Chondrocyte (in vitro differentiated cells): ENCODE results near the gene KCND3. TPM values are rescaled to one million over a fixed set of nuclear protein-coding genes. Genes with fewer than 3 reads are reported as not detected.
A peak's percentile ranks its signal among the peaks of the same experiment; 100 is the strongest.

Experiments
- DNase-seq: peaks from one replicate; pipeline ENCODE4 v3.0.0; 2021; ENCODE audit warnings: mixed read lengths, low spot score
- H3K27ac Mint-ChIP-seq: one replicate; pipeline ENCODE4 v1.8.0; 2021; ENCODE audit warnings: mild to moderate bottlenecking, moderate library complexity, mixed read lengths; ENCODE audit not compliant: unreplicated experiment
- H3K27me3 Mint-ChIP-seq: 2 replicates; pipeline ENCODE4 v1.8.0; 2021; ENCODE audit warnings: low read depth, mixed read lengths
- H3K36me3 Mint-ChIP-seq: 2 replicates; pipeline ENCODE4 v1.8.0; 2021; ENCODE audit warnings: low read depth, mixed read lengths
- H3K4me1 Mint-ChIP-seq: 2 replicates; pipeline ENCODE4 v1.8.0; 2021; ENCODE audit warnings: low read depth, mild to moderate bottlenecking, mixed read lengths
- H3K4me3 Mint-ChIP-seq: one replicate; pipeline ENCODE4 v1.8.0; 2021; ENCODE audit warnings: mild to moderate bottlenecking, moderate library complexity, mixed read lengths; ENCODE audit not compliant: unreplicated experiment
- H3K9me3 Mint-ChIP-seq: 2 replicates; pipeline ENCODE4 v1.8.0; 2021; ENCODE audit warnings: low read depth, mixed read lengths
- CTCF ChIP-seq: fragments of 200-600 bp; sonication (generic); IDR thresholded peaks from 2 replicates; pipeline ENCODE4 v1.5.0; 2021; ENCODE audit warnings: antibody characterized with exemption, mild to moderate bottlenecking, moderate library complexity
- total RNA-seq: library from RNA; stranded (reverse); gene quantifications from 3 replicates; pipeline ENCODE4 v1.2.1, GENCODE V29; 2021

KCND3 gene
- total RNA-seq, 1 donor from 2014 or later = 0.99 TPM

- peak; percentile 21 for TF ChIP-seq CTCF
- Mint-ChIP-seq H3K36me3 (no peaks in the 10 kb centered on the region), H3K4me3 (peak overlapping the region; percentile 79), H3K9me3 (no peaks in the 10 kb centered on the region), H3K4me1 (peaks cover 16% of the 10 kb centered on the region), H3K27me3 (peaks cover 40% of the 10 kb centered on the region), H3K27ac (peak overlapping the region; percentile 41)
- peak; percentile 86 for DNase-seq
Measured at GRCh38 chr1:111990026-111990877, 784 bp upstream of the KCND3 start.

GRCh38 chr1:111988743-111989453 is 570 bp downstream of the KCND3 start:
- Mint-ChIP-seq H3K27me3 (peaks cover 41% of the 10 kb centered on the region), H3K4me1 (peaks cover 16% of the 10 kb centered on the region), H3K4me3 (peak overlapping the region; percentile 55), H3K9me3 (no peaks in the 10 kb centered on the region), H3K36me3 (no peaks in the 10 kb centered on the region), H3K27ac (no peak overlapping the region)
- no peak for DNase-seq
- TF ChIP-seq CTCF = no peak

DNA sequence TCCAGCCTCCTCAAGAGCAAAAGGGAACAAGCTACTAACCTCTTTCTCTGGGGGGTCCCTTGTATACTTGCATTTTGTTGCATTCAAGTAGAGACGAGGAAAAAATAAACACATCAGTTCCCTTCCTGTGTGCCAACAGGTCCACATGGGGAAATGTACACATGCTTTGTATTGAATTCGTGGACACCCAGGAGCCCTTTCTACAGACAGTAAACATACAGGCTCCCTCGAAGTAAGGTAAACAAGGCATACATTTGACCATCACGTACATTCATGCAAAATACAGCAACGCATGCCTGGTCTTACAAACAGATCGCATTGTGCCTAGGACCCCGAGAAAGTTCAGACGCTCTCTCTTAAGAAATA is 1.1 kb downstream of the KCND3 start:
- no peaks in the 10 kb centered on the region for H3K36me3 Mint-ChIP-seq
- no peak for DNase-seq
- no peak overlapping the region for H3K4me3 Mint-ChIP-seq
- H3K27me3 Mint-ChIP-seq = peaks cover 44% of the 10 kb centered on the region
- H3K27ac Mint-ChIP-seq = no peak overlapping the region
- H3K9me3 Mint-ChIP-seq = no peaks in the 10 kb centered on the region
- H3K4me1 Mint-ChIP-seq = peaks cover 16% of the 10 kb centered on the region
- no peak for TF ChIP-seq CTCF

- no peak overlapping the region for H3K4me3 Mint-ChIP-seq
- no peak for TF ChIP-seq CTCF
- H3K4me1 Mint-ChIP-seq = peaks cover 16% of the 10 kb centered on the region
- peaks cover 40% of the 10 kb centered on the region for H3K27me3 Mint-ChIP-seq
- no peaks in the 10 kb centered on the region for H3K9me3 Mint-ChIP-seq
- no peak for DNase-seq
- H3K27ac Mint-ChIP-seq = no peak overlapping the region
- H3K36me3 Mint-ChIP-seq = no peaks in the 10 kb centered on the region
Measured at GRCh38 chr1:111987502-111987901, 2.0 kb downstream of the KCND3 start.

GRCh38 chr1:111983500-111983899 is 6.0 kb downstream of the KCND3 start:
- H3K27me3 Mint-ChIP-seq = peaks cover 30% of the 10 kb centered on the region
- TF ChIP-seq CTCF = no peak
- H3K4me3 Mint-ChIP-seq = no peak overlapping the region
- H3K4me1 Mint-ChIP-seq = no peaks in the 10 kb centered on the region
- H3K36me3 Mint-ChIP-seq = peaks cover 2% of the 10 kb centered on the region
- no peak for DNase-seq
- H3K9me3 Mint-ChIP-seq = no peaks in the 10 kb centered on the region
- H3K27ac Mint-ChIP-seq = no peak overlapping the region
